NT2/D1 (cell line): ENCODE results near the gene DAPK2.

Experiments used
- SUZ12 ChIP-seq: IDR thresholded peaks from 2 replicates; pipeline ENCODE4 v1.6.1; 2011; ENCODE audit not compliant: insufficient read length, insufficient read depth; ENCODE audit errors: extremely low read depth
- YY1 ChIP-seq: IDR thresholded peaks from 2 replicates; pipeline ENCODE4 v1.6.1; 2011; ENCODE audit not compliant: insufficient read length, insufficient read depth
- ZNF274 ChIP-seq: IDR thresholded peaks from 2 replicates; pipeline ENCODE4 v1.6.1; 2011; ENCODE audit warnings: mild to moderate bottlenecking, low read depth, low read length

GRCh38 chr15:63968700-63969099, 77.6 kb downstream of the DAPK2 start:
- TF ChIP-seq ZNF274: no peak
- no peak for TF ChIP-seq YY1
- no peak for TF ChIP-seq SUZ12
